ENCODE data around the gene TAPBP.
"Not testable (repeated sequence)": the region's sequence is repeated elsewhere in the genome, so short reads cannot be mapped to it uniquely, and the experiment has no call there.

The TAPBP gene

DNA sequence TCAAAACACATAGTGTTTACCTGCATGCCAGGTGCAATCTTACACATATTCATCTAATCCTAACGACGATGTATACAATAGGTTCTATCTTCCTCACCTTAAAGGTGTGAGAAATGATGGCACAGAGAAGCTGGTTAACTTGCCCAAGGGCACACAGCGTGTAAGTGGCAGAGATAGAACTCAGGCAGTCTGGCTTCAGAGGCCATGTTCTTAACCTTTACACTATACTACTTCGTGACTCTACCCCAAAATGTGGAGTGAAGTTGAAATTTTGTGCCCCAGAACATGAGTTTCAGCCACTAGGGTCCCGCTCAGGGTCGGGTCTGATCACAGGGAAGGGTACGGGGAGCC is 42.8 kb downstream of the TAPBP start:
- TF ChIP-seq, protein P1, sequence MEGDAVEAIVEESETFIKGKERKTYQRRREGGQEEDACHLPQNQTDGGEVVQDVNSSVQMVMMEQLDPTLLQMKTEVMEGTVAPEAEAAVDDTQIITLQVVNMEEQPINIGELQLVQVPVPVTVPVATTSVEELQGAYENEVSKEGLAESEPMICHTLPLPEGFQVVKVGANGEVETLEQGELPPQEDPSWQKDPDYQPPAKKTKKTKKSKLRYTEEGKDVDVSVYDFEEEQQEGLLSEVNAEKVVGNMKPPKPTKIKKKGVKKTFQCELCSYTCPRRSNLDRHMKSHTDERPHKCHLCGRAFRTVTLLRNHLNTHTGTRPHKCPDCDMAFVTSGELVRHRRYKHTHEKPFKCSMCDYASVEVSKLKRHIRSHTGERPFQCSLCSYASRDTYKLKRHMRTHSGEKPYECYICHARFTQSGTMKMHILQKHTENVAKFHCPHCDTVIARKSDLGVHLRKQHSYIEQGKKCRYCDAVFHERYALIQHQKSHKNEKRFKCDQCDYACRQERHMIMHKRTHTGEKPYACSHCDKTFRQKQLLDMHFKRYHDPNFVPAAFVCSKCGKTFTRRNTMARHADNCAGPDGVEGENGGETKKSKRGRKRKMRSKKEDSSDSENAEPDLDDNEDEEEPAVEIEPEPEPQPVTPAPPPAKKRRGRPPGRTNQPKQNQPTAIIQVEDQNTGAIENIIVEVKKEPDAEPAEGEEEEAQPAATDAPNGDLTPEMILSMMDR (IDR thresholded peaks at IDR 0.05; ENCODE audit: low read depth, low read length): no peak
- peak overlapping the region; percentile 75 for H3K4me3 ChIP-seq (ENCODE audit: low read depth, low read length)

DNA sequence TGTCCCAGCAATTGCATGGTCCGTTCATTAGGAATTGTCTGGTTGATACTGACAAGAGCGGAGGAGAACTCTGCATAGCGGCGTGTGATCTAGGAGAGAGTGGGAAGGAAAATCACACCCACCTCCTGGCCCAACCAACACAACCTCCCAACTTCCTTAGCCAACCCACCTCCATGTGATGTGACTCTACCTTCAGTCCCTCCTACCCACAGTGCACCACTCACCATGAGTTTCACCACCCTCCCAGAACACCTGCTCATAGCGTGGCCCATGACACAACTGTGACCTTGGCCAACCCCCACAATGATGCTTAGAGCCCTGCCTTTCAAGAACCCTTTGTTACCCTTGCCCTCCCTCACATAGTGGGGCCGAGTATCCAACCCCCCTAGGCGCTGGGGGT is 49.9 kb downstream of the TAPBP start:
- no peak overlapping the region for H3K4me3 ChIP-seq (ENCODE audit: low read depth, low read length)
- TF ChIP-seq, protein P1 (IDR thresholded peaks at IDR 0.05; ENCODE audit: low read depth, low read length): no peak

DNA sequence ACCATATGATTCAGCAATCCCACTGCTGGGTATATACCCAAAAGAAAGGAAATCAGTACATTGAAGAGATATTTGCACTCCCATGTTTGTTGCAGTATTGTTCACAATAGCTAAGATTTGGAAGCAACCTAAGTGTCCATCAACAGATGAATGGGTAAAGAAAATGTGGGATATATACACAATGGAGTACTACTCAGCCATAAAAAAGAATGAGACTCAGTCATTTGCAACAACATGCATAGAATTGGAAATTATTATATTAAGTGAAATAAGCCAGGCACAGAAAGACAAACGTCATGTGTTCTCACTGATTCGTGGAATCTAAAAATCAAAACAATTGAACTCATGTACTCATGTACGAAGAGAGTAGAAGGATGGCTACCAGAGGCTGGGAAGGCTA is 51.4 kb downstream of the TAPBP start:
- H3K4me3 ChIP-seq (ENCODE audit: low read depth, low read length): not testable (repeated sequence)

DNA sequence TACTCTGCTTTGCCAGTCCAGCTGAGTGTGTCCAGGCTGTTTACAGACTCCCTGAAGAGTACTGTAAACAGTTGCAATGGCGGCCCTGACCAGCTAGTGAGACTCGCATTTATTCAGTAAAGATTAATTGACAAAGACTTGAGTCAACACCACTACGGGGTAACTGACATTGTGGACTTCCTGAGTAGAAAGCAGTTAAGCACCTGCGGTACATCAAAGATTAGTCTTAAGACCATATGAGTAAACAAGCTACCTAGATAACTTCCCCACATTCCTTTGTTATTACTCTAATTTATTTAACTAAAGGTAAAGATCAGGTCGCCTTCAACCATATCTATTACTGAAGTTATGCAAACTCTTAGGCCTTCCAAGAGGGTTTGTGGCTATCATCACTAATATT is 54.8 kb downstream of the TAPBP start:
- no peak overlapping the region for H3K4me3 ChIP-seq (ENCODE audit: low read depth, low read length)
- TF ChIP-seq, protein P1 (IDR thresholded peaks at IDR 0.05; ENCODE audit: low read depth, low read length): no peak

DNA sequence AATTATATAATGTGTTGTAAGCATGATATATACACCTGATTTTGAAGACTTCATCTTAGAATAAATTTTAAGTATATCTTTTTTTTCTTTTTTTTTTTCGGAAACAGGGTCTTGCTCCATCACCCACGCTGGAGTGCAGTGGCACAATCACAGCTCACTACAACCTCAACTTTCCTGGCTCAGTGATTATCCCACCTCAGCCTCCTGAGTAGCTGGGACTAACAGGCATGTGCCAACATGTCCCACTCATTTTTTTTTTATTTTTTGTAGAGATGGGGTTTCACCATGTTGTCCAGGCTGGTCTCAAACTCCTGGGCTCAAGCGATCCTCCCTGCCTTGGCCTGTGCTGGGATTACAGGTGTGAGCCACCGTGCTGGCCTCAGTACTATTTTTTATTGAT is 59.3 kb downstream of the TAPBP start:
- H3K4me3 ChIP-seq (ENCODE audit: low read depth, low read length): no peak overlapping the region
- TF ChIP-seq, protein P1 (IDR thresholded peaks at IDR 0.05; ENCODE audit: low read depth, low read length): no peak

DNA sequence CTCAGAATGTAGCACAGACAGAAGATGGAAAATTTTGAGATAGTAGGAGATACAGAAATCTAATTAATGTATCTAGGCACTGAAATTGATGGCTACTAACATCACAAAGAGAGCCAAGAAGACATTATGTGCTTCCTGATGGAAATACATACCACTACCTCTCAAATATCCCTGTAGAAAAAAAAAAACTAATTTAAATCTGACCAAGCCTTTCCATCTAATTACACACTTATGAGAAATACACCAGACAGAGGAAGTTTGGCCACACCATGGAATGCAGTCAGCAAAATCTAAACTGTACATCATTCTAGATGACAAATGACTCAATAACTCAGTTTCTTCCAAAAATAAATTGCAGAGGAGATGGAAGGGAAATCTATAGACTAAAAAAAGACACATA is 61.1 kb downstream of the TAPBP start:
- no peak overlapping the region for H3K4me3 ChIP-seq (ENCODE audit: low read depth, low read length)
- TF ChIP-seq, protein P1 (IDR thresholded peaks at IDR 0.05; ENCODE audit: low read depth, low read length): no peak

DNA sequence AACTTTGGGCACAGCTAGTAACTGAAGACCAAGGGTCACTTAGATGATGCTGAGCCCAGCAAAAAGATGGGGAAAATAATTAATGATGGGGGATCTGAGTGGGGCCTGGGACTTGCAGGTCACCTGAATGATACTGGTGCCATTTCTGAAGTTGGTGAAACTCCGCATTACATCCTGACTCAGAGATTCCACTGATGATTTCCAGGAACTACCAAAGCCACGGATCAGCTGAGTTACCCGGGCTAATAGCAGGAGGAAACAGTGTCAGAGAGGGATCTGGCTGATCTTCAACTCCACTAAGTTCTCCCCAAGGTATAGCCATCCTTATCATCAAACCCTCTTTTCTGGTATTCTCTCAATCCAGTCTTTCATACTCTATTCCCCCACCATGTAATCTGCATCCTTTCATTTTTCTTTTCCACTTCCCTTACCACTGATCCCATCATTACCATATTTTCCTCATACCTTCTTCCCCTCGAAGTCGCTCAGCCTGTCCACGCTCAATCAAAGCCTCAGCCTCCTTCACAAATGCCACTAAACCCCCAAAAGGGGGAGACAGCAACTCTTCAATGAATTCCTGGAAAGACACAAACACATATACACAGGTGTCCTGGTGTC is 62.4 kb downstream of the TAPBP start:
- H3K4me3 ChIP-seq (ENCODE audit: low read depth, low read length): no peak overlapping the region
- TF ChIP-seq, protein P1 (IDR thresholded peaks at IDR 0.05; ENCODE audit: low read depth, low read length): no peak

DNA sequence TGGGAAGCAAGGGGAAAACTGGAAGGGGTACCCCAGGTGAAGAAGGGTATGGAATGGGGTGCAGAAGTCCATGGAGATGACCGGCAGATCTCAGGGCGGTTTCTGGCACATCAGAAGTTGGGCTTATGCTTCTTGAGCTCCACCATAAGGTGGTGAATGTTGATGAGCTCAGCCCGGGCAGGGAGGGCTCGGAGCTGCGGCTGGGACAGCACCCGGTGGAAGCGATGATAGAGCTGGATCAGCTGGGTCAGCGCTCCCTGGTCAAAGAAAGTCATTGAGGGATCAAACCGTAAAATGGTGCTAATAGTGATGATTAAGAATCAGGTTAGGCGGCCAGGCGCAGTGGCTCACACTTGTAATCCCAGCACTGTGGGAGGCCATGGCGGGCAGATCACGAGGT is 63.1 kb downstream of the TAPBP start:
- no peak overlapping the region for H3K4me3 ChIP-seq (ENCODE audit: low read depth, low read length)
- TF ChIP-seq, protein P1 (IDR thresholded peaks at IDR 0.05; ENCODE audit: low read depth, low read length): no peak
